CD4-positive, alpha-beta memory T cell (primary cell): ENCODE data around the gene CYP3A7. TPM values are rescaled to one million over a fixed set of nuclear protein-coding genes. Genes with fewer than 3 reads are reported as not detected.
"Not testable (repeated sequence)": the region's sequence is repeated elsewhere in the genome, so short reads cannot be mapped to it uniquely, and the experiment has no call there.

Source experiments
- CTCF ChIA-PET: fragments of 350-600 bp; sonication (Branson Sonifier 250); formaldehyde crosslinking; loops from one replicate; lab custom pipeline; 2021; ENCODE audit warnings: inconsistent platforms; ENCODE audit not compliant: partially characterized antibody; lab: Charles Lee
- POLR2A ChIA-PET: fragments of 350-600 bp; sonication (Branson Sonifier 250); formaldehyde crosslinking; loops from one replicate; lab custom pipeline; 2021; ENCODE audit not compliant: partially characterized antibody; lab: Charles Lee
- DNase-seq, 5 donors: peaks; one replicate each; pipeline versions ENCODE4 v3.0.0 to v3.0.0-alpha.2; 2020 to 2022; ENCODE audit warnings: mixed read lengths in 1 of 5
- H3K27ac ChIP-seq: one replicate; pipeline ENCODE4 v1.7.0; 2013; ENCODE audit warnings: low read depth, low read length
- H3K27me3 ChIP-seq: 2 replicates; pipeline ENCODE4 v1.7.0; 2013; ENCODE audit warnings: mild to moderate bottlenecking, low read length, moderate library complexity; ENCODE audit not compliant: insufficient read depth
- H3K36me3 ChIP-seq: 2 replicates; pipeline ENCODE4 v1.7.0; 2013; ENCODE audit warnings: mild to moderate bottlenecking, low read length, moderate library complexity; ENCODE audit not compliant: insufficient read depth
- H3K4me1 ChIP-seq: 2 replicates; pipeline ENCODE4 v1.7.0; 2013; ENCODE audit warnings: mild to moderate bottlenecking, low read length, moderate library complexity; ENCODE audit not compliant: insufficient read depth
- H3K4me3 ChIP-seq, 2 donors: one replicate each; pipeline ENCODE4 v1.7.0; 2013; ENCODE audit warnings: low read length in 2 of 2, mild to moderate bottlenecking in 1 of 2
- H3K9me3 ChIP-seq, 2 donors: one replicate each; pipeline ENCODE4 v1.7.0; 2013; ENCODE audit warnings: low read length in 2 of 2, control low read depth in 1 of 2; ENCODE audit not compliant: control insufficient read depth in 1 of 2
- H3K27ac Mint-ChIP-seq, 7 donors: one replicate each; pipeline ENCODE4 v1.8.0; 2020 to 2021; ENCODE audit warnings: mixed read lengths in 7 of 7, mild to moderate bottlenecking in 6 of 7, inconsistent platforms in 3 of 7, moderate library complexity in 3 of 7
- H3K27me3 Mint-ChIP-seq, 2 donors: one replicate each; pipeline ENCODE4 v1.8.0; 2020 to 2021; ENCODE audit warnings: mixed read lengths in 2 of 2
- H3K36me3 Mint-ChIP-seq, 2 donors: one replicate each; pipeline ENCODE4 v1.8.0; 2020 to 2021; ENCODE audit warnings: mixed read lengths in 2 of 2, inconsistent platforms in 1 of 2, mild to moderate bottlenecking in 1 of 2
- H3K4me1 Mint-ChIP-seq, 4 donors: one replicate each; pipeline ENCODE4 v1.8.0; 2020 to 2021; ENCODE audit warnings: mixed read lengths in 4 of 4, mild to moderate bottlenecking in 1 of 4
- H3K4me3 Mint-ChIP-seq, 8 donors: one replicate each; pipeline ENCODE4 v1.8.0; 2020 to 2021; ENCODE audit warnings: mixed read lengths in 8 of 8, mild to moderate bottlenecking in 7 of 8, moderate library complexity in 6 of 8, inconsistent platforms in 3 of 8
- H3K9me3 Mint-ChIP-seq, 8 donors: one replicate each; pipeline ENCODE4 v1.8.0; 2020 to 2021; ENCODE audit warnings: mixed read lengths in 8 of 8, mild to moderate bottlenecking in 5 of 8, inconsistent platforms in 3 of 8, moderate library complexity in 1 of 8
- intact Hi-C: fragments of 100-400 bp; cut with micrococcal nuclease; formaldehyde crosslinking; loops from one replicate; pipeline ENCODE4 v1.15.1; 2023
- polyA plus RNA-seq, 2 donors: library from polyadenylated mRNA; unstranded; fragments of 300-500 nt; fragmentation: Illumina TruSeq; gene quantifications; one replicate each; pipeline ENCODE4 v1.2.3, GENCODE V29; 2021
- total RNA-seq, 2 experiments: library from RNA; stranded (reverse); gene quantifications; one replicate each; pipeline ENCODE4 v1.2.3, GENCODE V29; 2021

Gene CYP3A7
- total and polyA plus RNA-seq, 4 experiments from 2014 or later = 0.07 TPM; not detected in 3

DNA sequence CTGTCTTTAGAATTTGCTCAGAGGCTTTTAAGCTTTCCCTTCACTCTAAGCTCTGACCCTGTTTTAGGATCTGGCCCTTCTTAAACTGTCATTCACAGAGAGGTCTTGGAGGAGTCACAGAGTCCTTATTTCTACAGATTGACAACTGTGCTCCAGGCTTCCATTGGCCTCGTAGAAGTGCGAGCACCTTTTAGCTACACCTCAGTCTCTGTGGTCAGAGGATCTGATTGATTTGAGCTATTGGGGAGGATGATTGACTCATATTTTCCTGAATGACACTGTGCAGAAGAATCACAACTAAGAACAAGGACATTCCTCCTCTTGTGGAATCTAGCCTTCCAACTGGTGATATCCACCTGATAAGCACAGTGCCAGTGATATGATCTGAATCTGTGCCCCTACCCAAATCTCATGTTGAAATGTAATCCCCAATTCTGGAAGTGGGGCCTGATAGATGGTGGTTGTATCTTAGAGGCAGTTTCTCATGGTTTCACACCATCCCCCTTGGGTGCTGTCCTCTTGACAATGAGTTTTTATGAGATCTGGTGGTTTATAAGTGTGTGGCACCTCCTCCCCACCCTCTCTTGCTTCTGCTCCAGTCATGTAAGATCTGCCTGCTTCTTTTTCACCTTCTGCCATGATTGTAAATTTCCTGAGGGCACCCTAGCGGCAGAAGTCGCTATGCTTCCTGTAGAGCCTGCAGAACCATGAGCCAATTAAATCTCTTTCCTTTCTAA lies 3.2 kb downstream of the CYP3A7 start:
- CTCF ChIA-PET = no interaction called here
- Mint-ChIP-seq H3K27ac (no peak overlapping the region), H3K4me3 (no peak overlapping the region), H3K9me3 (no peaks in the 10 kb centered on the region), H3K4me1 (no peaks in the 10 kb centered on the region), H3K36me3 (peaks cover 0 to 13% of the 10 kb centered on the region in 2 donors), H3K27me3 (no peaks in the 10 kb centered on the region)
- Histone ChIP-seq H3K4me1 (no peaks in the 10 kb centered on the region), H3K27ac (no peak overlapping the region), H3K27me3 (no peaks in the 10 kb centered on the region), H3K4me3 (no peak overlapping the region), H3K9me3 (no peaks in the 10 kb centered on the region), H3K36me3 (no peaks in the 10 kb centered on the region)
- intact Hi-C loops = no loop called here
- DNase-seq = no peak
- POLR2A ChIA-PET = no interaction called here

DNA sequence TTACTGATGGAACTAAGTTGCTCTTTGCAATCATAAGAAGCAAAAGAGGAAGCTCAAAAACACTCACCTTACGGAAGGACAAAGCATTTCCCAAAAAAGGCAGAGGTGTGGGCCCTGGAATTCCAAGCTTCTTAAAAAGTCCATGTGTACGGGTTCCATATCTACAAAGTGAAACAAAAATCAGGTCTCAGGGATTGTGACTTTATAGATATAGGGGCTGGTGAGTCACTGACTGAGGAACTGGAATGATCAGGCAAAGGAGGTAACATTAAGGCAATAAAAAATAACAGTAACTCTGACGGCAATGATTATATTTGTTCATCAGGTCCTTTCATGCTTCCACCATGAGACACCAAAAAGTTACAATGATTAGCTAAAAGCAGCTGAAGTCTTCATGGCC lies 4.0 kb downstream of the CYP3A7 start:
- Histone ChIP-seq H3K4me3 (no peak overlapping the region), H3K9me3 (no peaks in the 10 kb centered on the region), H3K4me1 (no peaks in the 10 kb centered on the region), H3K36me3 (no peaks in the 10 kb centered on the region), H3K27me3 (no peaks in the 10 kb centered on the region), H3K27ac (no peak overlapping the region)
- Mint-ChIP-seq H3K4me3 (no peak overlapping the region), H3K9me3 (no peaks in the 10 kb centered on the region), H3K36me3 (peaks cover 0 to 5% of the 10 kb centered on the region in 2 donors), H3K27ac (no peak overlapping the region), H3K4me1 (no peaks in the 10 kb centered on the region), H3K27me3 (no peaks in the 10 kb centered on the region)
- intact Hi-C loops = no loop called here
- ChIA-PET POLR2A (no interaction called here), CTCF (interaction anchor here (0.6 kb wide), 1 partner anchor 1139 kb away, joined by 3 read pairs; no protein-coding TSS in a partner anchor)
- DNase-seq = no peak

DNA sequence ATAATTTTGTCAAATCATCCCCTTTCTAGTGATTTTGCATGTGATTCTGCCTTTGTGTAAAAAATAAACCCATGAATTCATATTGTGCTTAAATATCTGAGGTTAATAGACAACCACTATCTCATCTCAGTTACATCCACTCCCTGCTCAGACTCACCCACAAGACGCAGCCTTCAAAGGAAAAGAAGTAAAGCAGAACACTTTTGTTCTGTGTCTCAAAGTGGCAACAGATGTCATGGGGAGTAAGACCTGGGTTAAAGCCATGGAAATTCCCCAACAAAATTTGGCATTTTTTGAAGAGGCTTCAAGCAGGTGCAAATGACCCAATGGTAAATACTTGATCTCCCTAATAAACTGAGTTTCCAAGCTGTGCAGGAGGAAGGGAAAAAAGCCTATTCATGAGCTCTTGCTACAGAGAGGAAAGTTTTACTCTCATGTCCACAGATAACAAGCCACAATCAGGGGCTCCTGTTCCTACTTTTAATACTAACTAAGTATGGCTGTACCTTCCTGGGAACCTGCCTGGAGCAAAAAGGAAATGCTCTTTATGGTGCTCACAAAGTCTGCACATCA lies 4.7 kb downstream of the CYP3A7 start:
- H3K4me3 ChIP-seq = no peak overlapping the region
- H3K27me3 ChIP-seq = no peaks in the 10 kb centered on the region
- no peaks in the 10 kb centered on the region for H3K4me1 ChIP-seq
- Mint-ChIP-seq H3K36me3 (peaks cover 0 to 1% of the 10 kb centered on the region in 2 donors), H3K27me3 (no peaks in the 10 kb centered on the region), H3K9me3 (no peaks in the 10 kb centered on the region), H3K4me3 (no peak overlapping the region), H3K27ac (no peak overlapping the region), H3K4me1 (no peaks in the 10 kb centered on the region)
- intact Hi-C loops = no loop called here
- no peak overlapping the region for H3K27ac ChIP-seq
- no peaks in the 10 kb centered on the region for H3K36me3 ChIP-seq
- ChIA-PET POLR2A (no interaction called here), CTCF (interaction anchor here (0.6 kb wide), 1 partner anchor 1139 kb away, joined by 3 read pairs; no protein-coding TSS in a partner anchor)
- H3K9me3 ChIP-seq = no peaks in the 10 kb centered on the region
- no peak for DNase-seq

DNA sequence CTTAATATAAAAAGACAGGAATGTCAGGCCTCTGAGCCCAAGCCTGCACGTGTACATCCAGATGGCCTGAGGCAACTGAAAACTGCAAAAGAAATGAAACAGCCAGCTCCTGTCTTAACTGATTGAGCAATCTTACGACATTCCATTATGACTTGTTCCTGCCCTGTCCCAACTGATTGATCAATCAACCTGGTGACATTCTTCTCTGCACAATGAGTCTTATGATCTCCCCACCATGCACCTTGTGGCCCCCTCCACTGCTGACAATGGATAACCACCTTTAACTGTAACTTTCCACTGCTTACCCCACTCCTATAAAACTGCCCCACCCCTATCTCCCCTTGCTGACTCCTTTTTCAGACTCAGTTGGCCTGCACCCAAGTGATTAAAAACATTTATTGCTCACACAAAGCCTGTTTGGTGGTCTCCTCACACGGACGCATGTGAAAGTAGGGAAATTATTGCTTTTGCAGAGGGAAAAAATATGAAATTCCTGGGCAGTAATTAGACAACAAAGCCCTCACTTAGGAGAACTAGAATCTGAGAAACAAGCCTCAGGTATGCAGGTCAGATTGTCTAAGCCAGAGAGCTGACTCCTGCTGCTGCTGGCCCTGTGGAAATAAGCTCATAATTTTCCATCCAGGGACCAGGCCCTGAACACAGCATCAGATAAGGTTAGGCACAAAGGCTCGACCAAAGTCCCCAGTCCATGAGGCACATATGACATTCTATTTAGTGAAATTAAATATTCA lies 5.3 kb downstream of the CYP3A7 start:
- no peaks in the 10 kb centered on the region for H3K9me3 Mint-ChIP-seq
- no peaks in the 10 kb centered on the region for H3K27me3 ChIP-seq
- H3K4me1 Mint-ChIP-seq = no peaks in the 10 kb centered on the region
- H3K9me3 ChIP-seq = no peaks in the 10 kb centered on the region
- no peaks in the 10 kb centered on the region for H3K36me3 Mint-ChIP-seq
- no peak overlapping the region for H3K4me3 Mint-ChIP-seq
- H3K27ac Mint-ChIP-seq = no peak overlapping the region
- POLR2A ChIA-PET = no interaction called here
- H3K4me3 ChIP-seq = no peak overlapping the region
- no peak for DNase-seq
- intact Hi-C loops = no loop called here
- H3K4me1 ChIP-seq = no peaks in the 10 kb centered on the region
- H3K36me3 ChIP-seq = no peaks in the 10 kb centered on the region
- H3K27me3 Mint-ChIP-seq = no peaks in the 10 kb centered on the region
- CTCF ChIA-PET = no interaction called here
- H3K27ac ChIP-seq = no peak overlapping the region

DNA sequence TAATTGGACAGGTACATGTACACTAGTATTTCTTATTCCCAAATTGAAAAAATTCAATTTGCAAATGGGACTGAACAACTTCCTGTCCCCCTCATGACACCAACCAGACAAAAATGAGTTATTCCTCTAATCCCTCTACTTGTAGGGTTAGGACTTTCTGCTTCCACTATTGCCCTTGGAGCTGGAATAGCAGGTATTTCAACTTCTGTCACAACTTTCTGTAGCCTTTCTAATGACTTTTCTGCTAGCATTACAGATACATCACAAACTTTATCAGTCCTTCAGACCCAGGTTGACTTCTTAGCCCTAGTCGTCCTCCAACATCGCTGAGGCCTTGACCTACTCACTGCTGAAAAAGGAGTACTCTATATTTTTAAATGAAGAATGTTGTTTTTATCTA lies 6.4 kb downstream of the CYP3A7 start:
- CTCF ChIA-PET = no interaction called here
- POLR2A ChIA-PET = no interaction called here
- no peak for DNase-seq
- Mint-ChIP-seq H3K9me3 (no peaks in the 10 kb centered on the region), H3K4me3 (no peak overlapping the region), H3K4me1 (no peaks in the 10 kb centered on the region), H3K36me3 (no peaks in the 10 kb centered on the region), H3K27me3 (no peaks in the 10 kb centered on the region), H3K27ac (no peak overlapping the region)
- no peaks in the 10 kb centered on the region for H3K4me1 ChIP-seq
- no peaks in the 10 kb centered on the region for H3K9me3 ChIP-seq
- intact Hi-C loops = no loop called here
- H3K4me3 ChIP-seq = no peak overlapping the region
- H3K27me3 ChIP-seq = no peaks in the 10 kb centered on the region
- H3K27ac ChIP-seq = no peak overlapping the region
- no peaks in the 10 kb centered on the region for H3K36me3 ChIP-seq

DNA sequence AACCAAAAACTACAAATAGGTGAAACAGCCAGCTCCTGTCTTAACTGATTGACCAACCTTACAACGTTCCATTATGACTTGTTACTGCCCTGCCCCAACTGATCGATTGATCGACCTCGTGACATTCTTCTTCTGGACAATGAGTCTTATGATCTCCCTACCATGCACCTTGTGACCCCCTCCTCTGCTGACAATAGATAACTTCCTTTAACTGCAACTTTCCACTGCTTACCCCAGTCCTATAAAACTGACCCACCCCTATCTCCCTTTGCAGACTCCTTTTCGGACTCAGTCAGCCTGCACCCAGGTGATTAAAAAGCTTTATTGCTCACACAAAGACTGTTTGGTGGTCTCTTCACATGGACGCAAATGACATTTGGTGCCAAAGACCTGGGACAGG lies 11.8 kb downstream of the CYP3A7 start:
- intact Hi-C loops, H3K27me3 ChIP-seq: not testable (repeated sequence)
- peaks cover 4 to 11% (median 8%) of the 10 kb centered on the region in 4 donors for H3K4me1 Mint-ChIP-seq

DNA sequence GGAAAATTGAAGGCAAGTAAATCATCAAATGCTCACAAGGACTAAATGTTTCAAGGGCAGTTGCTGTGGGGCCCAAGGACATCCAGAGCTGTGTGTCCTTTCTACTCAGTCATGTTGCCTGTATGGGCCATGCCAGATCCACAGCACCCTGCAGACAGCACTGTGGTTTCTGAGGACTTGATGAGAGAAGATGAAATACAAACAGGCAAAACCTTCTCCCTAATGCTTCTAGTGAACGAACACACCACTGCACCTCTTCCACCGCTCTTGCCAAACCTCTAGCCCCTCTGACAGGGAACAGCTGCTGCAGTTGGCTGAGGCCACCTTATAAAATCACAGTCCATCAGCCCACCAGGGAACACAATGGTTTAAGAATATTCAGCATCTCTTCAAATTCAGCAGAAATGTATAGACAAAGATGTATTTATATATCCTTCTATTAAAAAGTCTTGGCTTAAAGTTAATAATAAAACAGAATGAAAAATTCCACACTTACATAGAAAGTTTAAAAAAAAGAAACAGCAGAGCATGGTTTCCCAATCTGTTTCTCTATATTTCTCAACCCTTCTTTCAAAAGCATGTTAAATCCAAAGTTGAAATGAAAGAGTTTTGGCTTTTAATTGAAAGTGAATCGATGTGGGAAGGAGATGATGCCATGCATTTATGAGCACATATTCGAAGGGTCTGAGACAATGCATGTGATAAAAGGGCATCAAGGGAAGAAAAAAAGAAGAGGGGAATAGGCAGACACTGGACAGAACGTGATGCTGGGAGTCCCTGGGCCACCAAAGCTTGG lies 14.0 kb downstream of the CYP3A7 start:
- Histone ChIP-seq H3K4me3 (no peak overlapping the region), H3K9me3 (no peaks in the 10 kb centered on the region), H3K4me1 (peaks cover 4% of the 10 kb centered on the region), H3K36me3 (no peaks in the 10 kb centered on the region), H3K27me3 (no peaks in the 10 kb centered on the region), H3K27ac (no peak overlapping the region)
- ChIA-PET POLR2A (no interaction called here), CTCF (no interaction called here)
- Mint-ChIP-seq H3K9me3 (no peaks in the 10 kb centered on the region), H3K4me1 (peaks cover 4 to 11% (median 8%) of the 10 kb centered on the region in 4 donors), H3K27ac (peak overlapping the region in 1 of 7 donors; percentile 24), H3K27me3 (peaks cover 0 to 2% of the 10 kb centered on the region in 2 donors), H3K36me3 (no peaks in the 10 kb centered on the region), H3K4me3 (no peak overlapping the region)
- intact Hi-C loops = no loop called here
- no peak for DNase-seq

More for the DNA sequence above, 11.8 kb downstream of the CYP3A7 start:
- H3K36me3 Mint-ChIP-seq, H3K36me3 ChIP-seq, POLR2A ChIA-PET, H3K27me3 Mint-ChIP-seq, H3K9me3 ChIP-seq, H3K9me3 Mint-ChIP-seq, CTCF ChIA-PET, H3K4me3 Mint-ChIP-seq, H3K4me3 ChIP-seq, H3K27ac ChIP-seq, DNase-seq, H3K4me1 ChIP-seq: not testable (repeated sequence)
- peak overlapping the region in 1 of 7 donors; percentile 23 for H3K27ac Mint-ChIP-seq
